Effector memory CD8-positive, alpha-beta T cell (primary cell): ENCODE measurements around the gene TBX3.

Experiments
- ATAC-seq: fragments of 150-1000 bp; cut with Tn5 transposase; replicated peaks from 2 replicates; pipeline ENCODE4 v1.10.0; 2021; ENCODE audit warnings: mild to moderate bottlenecking, moderate library complexity
- DNase-seq, 3 experiments: peaks; one replicate each; pipeline ENCODE4 v3.0.0; 2021
- H3K27ac Mint-ChIP-seq, 2 donors: one replicate each; pipeline ENCODE4 v1.8.0; 2022; ENCODE audit warnings: mild to moderate bottlenecking in 2 of 2, mixed read lengths in 2 of 2, moderate library complexity in 2 of 2
- H3K27me3 Mint-ChIP-seq, 2 donors: one replicate each; pipeline ENCODE4 v1.8.0; 2022; ENCODE audit warnings: mixed read lengths in 2 of 2
- H3K36me3 Mint-ChIP-seq: one replicate; pipeline ENCODE4 v1.8.0; 2022; ENCODE audit warnings: mild to moderate bottlenecking, moderate library complexity, mixed read lengths; ENCODE audit not compliant: insufficient read depth
- H3K4me1 Mint-ChIP-seq, 2 donors: one replicate each; pipeline ENCODE4 v1.8.0; 2022; ENCODE audit warnings: low read depth in 2 of 2, mixed read lengths in 2 of 2
- H3K4me3 Mint-ChIP-seq, 2 donors: one replicate each; pipeline ENCODE4 v1.8.0; 2022; ENCODE audit warnings: mild to moderate bottlenecking in 2 of 2, mixed read lengths in 2 of 2, moderate library complexity in 2 of 2
- H3K9me3 Mint-ChIP-seq, 2 donors: one replicate each; pipeline ENCODE4 v1.8.0; 2022; ENCODE audit warnings: mixed read lengths in 2 of 2

Gene TBX3

DNA sequence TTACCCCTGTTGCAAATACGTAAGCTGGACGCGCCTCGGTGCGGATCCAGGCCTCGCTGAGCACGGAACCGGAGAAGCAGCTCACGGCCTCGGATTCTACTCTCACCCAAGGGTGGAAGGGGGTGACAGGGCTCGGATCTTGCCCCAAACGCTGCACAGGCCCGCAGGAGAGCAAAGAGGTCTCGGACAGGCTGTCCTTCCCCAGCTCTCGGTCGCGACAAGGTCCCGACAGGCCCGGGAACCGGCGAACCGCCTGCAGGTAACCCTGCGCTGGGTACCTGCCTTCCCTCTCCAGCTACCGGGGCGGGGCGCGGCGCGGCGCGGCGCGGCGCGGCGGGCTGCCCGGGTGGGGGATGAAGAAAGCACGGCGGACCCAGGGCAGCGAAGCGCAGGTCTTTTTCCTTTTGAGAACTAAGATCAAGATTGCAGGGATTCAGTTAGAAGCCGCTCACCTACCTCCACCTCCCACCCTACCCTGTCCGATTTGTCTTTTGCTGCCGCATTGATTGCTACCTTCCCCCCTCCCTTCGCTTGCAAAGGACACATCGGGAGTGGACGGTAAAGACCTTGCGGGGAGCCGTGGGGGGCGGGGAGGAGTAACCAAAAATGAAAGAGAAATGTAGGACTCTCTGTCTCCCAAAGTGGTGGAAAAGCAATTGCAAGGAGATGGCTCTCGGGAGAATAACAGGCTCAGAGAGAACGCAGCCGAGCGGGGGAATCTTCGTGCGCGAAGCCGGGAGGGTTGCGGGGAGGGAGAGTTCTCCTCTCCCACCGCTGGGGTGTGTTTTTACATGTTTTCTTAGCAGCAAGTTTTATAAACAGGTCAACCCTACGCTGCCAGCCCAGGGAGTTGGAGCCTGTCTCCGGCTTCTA is 8.4 kb upstream of the TBX3 start:
- no peak overlapping the region for H3K4me3 Mint-ChIP-seq
- peaks cover 93 to 99% of the 10 kb centered on the region in 2 donors for H3K27me3 Mint-ChIP-seq
- no peaks in the 10 kb centered on the region for H3K9me3 Mint-ChIP-seq
- ATAC-seq (no peak), DNase-seq (no peak)
- no peak overlapping the region for H3K27ac Mint-ChIP-seq
- H3K36me3 Mint-ChIP-seq: peaks cover 3% of the 10 kb centered on the region
- no peaks in the 10 kb centered on the region for H3K4me1 Mint-ChIP-seq

DNA sequence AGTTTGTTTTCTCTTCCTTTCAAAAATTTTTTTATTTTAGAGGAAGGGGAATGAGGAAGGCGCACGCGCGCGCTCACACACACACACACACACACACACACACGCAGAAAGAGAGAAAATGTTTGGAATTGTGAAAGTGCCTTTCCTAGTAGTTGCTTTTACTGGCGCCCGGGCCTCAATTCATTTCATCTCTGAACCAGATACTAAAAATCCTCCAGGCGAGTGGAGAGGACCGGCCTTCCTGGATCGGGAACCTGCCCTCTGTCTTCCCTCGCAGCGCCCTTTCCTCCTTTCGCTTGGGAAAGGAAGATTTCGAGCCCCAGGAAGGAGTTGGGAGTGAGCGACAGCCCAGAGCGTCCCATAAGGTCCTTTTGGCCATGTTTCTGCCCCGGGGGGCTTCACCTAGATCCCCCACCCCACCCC is 7.8 kb upstream of the TBX3 start:
- peaks cover 91 to 99% of the 10 kb centered on the region in 2 donors for H3K27me3 Mint-ChIP-seq
- H3K4me1 Mint-ChIP-seq: peaks cover 0 to under 1% of the 10 kb centered on the region in 2 donors
- no peak overlapping the region for H3K27ac Mint-ChIP-seq
- H3K4me3 Mint-ChIP-seq: no peak overlapping the region
- DNase-seq (no peak), ATAC-seq (no peak)
- no peaks in the 10 kb centered on the region for H3K9me3 Mint-ChIP-seq
- H3K36me3 Mint-ChIP-seq: peaks cover 2% of the 10 kb centered on the region

DNA sequence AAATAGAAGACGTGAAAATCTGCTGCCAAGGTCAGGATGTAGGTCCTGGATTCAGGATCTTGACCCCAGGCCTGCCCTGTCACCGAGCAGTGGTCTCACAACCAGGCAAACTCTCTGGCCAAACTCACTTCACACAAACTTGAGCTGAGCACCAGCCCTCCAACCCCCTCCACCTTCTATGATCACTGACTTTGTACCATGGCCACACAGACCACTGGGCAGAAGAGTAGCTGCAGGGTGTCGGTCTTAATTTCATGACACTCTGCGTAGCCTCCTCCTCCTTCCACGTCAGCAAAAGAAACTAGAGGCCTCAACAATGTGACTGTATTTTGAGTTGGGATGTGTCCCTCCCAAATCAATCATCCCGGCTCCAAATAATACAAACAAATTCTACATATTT is 7.2 kb upstream of the TBX3 start:
- Mint-ChIP-seq H3K4me1 (peaks cover 0 to 2% of the 10 kb centered on the region in 2 donors), H3K4me3 (no peak overlapping the region), H3K27me3 (peaks cover 91 to 99% of the 10 kb centered on the region in 2 donors), H3K36me3 (no peaks in the 10 kb centered on the region), H3K27ac (no peak overlapping the region), H3K9me3 (no peaks in the 10 kb centered on the region)
- ATAC-seq (no peak), DNase-seq (no peak)

DNA sequence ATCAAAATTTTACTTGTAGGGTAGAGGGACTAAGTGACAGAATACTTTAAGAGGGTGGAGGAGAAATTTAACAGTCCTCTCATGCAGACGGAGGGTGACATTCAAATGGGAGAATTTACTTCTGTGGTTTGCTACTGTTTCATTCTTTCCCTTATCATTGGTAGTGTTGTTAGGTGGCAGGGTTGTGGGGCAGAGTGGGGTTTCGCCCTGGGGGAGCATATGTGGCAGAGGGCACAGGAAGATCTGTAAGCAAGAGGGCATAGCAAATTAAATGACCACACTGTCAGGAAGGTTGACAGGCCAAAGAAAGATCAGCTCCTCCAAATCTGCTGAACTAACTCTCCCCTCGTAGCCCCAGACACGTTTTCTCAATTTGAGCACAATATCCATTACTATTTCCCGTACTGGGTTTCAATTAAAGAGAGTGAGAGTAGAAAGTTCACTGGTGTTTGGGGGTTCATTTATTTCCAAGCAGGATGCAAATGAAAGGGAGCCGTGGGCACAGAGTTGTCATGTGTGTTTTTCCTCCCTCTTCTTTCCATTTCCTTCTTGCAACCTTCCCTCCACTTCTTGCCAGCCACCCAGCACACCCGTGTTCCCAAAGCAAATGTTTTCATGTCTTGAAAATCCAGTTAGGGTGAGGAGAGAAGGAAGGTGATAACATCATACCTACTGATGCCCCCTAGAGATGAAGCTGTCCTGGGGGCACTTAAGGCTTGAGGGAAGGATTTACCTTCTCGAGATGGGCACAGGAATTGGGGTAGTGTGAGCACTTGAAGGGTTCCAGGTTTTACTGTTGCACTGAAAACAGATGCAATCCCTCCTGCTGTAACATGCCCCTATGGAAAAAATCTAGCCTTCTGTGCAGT is 6.5 kb upstream of the TBX3 start:
- H3K27ac Mint-ChIP-seq: no peak overlapping the region
- peaks cover 91 to 99% of the 10 kb centered on the region in 2 donors for H3K27me3 Mint-ChIP-seq
- H3K4me1 Mint-ChIP-seq: peaks cover 0 to 4% of the 10 kb centered on the region in 2 donors
- DNase-seq (no peak), ATAC-seq (no peak)
- H3K4me3 Mint-ChIP-seq: no peak overlapping the region
- H3K36me3 Mint-ChIP-seq: no peaks in the 10 kb centered on the region
- no peaks in the 10 kb centered on the region for H3K9me3 Mint-ChIP-seq

DNA sequence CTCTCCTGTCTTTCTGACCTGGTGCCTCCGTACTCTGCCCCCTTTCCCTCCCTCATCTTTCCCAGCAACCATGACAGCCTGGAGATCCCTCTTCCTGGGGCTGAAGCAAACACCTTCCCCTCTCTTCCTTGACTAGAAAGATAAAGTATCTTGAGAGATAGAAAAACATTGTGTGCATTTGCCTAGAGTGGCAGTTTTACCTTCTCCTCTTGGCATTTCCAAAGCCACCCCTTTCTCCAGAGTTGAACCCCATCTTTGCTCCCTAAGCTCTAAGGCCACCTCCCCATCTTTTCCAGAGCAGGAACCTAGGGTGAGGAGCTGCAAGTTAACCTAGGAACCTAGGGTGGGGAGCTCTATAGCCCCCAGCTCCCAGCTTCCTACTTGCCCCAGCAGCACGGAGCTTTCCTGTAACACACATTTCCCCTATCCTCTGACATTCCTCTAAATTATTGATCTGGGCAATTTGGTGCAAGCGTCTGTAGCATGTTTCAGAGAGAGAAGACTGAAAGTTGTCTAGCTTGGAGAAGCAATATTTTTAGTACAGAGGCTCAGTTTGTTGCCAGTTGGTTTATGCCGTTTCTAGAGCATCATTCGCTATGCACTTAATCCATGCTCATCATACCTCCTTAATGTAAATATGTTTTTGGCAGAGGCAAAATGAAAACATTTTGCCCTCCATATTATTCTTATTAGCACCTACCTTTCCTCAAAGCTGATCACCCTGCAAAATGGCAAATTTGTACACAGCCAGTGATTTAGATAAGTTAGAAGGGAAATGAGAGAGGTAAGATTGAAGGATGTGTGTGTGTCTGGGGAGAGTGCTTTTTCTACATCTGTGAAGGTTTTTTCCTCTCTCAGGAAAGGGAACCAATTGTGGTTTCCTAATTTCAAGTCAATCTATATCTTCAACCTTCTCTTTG is 5.4 kb upstream of the TBX3 start:
- Mint-ChIP-seq H3K27me3 (peaks cover 88 to 99% of the 10 kb centered on the region in 2 donors), H3K36me3 (no peaks in the 10 kb centered on the region), H3K4me1 (peaks cover 0 to 4% of the 10 kb centered on the region in 2 donors), H3K27ac (no peak overlapping the region), H3K4me3 (no peak overlapping the region), H3K9me3 (no peaks in the 10 kb centered on the region)
- no peak for ATAC-seq
- no peak for DNase-seq

DNA sequence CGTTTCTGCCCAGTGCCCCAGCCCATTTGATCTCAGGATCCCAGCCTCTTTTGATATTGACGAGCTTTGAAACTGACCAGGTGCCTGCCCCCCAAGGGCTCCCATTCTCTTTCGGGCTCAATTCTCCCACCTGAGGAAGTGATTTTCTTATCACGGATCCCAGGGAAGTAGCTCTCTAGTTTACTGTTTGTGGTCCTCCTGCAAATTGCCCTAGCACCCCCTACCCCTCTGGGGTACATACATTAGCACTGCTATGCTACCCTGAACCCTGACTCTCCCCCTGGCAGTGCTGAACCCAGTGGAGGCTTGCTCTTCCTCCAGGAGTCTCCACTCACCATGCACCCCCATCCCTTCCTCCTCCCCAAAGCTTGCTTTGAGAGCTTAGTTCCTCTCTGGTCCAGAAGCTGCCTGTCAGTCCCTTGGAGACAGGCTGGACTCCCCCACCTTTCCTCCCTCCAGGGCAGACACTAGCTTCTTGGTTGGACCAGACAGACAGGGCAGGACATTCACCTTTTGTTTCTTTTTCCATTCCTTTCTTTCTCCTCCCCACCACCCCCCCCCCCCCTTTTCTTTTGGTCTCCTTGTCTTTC is 4.4 kb upstream of the TBX3 start:
- Mint-ChIP-seq H3K4me3 (no peak overlapping the region), H3K27me3 (peaks cover 88 to 99% of the 10 kb centered on the region in 2 donors), H3K9me3 (no peaks in the 10 kb centered on the region), H3K4me1 (peaks cover 4 to 14% of the 10 kb centered on the region in 2 donors), H3K27ac (no peak overlapping the region), H3K36me3 (no peaks in the 10 kb centered on the region)
- ATAC-seq (no peak), DNase-seq (no peak)

DNA sequence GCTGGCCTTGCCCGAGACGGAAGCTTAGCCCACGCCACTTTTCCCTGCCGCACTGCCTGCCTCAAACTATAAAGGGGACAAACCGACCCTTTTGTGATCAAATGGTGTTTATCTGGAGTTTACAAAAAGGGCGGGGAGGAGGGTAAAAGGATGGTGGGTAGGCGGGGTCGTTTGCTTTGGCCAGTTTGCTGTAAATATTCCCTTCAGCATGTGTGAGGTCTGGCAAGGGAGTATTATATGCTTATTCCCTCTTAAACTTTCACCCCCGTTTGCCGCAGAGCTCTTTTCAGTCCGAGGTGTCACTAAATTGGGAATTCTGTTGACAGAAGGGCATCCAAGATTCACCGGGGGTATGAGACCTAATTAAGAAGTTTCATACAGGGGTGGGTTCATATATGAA is 3.8 kb upstream of the TBX3 start:
- H3K4me1 Mint-ChIP-seq: peaks cover 4 to 15% of the 10 kb centered on the region in 2 donors
- H3K27ac Mint-ChIP-seq: no peak overlapping the region
- ATAC-seq (no peak), DNase-seq (no peak)
- no peak overlapping the region for H3K4me3 Mint-ChIP-seq
- no peaks in the 10 kb centered on the region for H3K9me3 Mint-ChIP-seq
- H3K27me3 Mint-ChIP-seq: peaks cover 88 to 99% of the 10 kb centered on the region in 2 donors
- no peaks in the 10 kb centered on the region for H3K36me3 Mint-ChIP-seq

DNA sequence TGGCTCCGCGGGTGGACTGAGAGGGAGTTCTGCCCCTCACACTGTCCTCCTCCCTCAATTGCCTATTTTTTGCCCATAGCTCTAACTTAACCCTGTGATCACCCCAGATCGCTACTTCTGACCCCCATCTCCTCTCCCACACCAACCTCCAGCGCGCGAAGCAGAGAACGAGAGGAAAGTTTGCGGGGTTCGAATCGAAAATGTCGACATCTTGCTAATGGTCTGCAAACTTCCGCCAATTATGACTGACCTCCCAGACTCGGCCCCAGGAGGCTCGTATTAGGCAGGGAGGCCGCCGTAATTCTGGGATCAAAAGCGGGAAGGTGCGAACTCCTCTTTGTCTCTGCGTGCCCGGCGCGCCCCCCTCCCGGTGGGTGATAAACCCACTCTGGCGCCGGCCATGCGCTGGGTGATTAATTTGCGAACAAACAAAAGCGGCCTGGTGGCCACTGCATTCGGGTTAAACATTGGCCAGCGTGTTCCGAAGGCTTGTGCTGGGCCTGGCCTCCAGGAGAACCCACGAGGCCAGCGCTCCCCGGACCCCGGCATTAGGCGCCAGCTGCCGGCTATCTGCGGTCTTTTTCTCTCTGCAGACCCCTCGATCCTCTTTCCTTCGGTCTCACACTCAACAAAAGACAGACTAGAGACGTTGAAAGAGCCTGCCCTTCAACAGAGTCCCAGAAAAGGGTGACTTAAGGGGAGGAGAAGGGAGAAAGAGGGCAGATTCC is 3.0 kb upstream of the TBX3 start:
- Mint-ChIP-seq H3K27me3 (peaks cover 91 to 99% of the 10 kb centered on the region in 2 donors), H3K9me3 (no peaks in the 10 kb centered on the region), H3K4me1 (peaks cover 4 to 15% of the 10 kb centered on the region in 2 donors), H3K36me3 (no peaks in the 10 kb centered on the region), H3K4me3 (peak overlapping the region in 1 of 2 donors; percentile 4), H3K27ac (no peak overlapping the region)
- ATAC-seq (no peak), DNase-seq (no peak)

DNA sequence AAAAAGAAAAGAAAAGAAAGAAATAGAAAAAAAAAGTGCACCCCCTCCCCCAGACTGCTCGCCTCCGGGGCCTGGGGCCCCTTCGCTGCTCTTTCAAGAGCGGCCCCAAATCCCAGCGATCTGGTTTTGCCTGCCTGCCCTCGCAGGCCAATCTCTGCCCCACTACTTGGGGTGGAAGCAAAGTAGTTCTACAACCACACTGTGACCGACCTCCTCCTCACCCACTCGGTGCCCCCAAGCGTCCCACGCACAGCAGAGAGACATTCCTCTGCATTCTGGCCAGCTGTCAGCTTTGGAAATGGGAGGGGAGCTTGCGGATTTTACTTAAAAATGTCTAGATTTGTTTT is 2.4 kb upstream of the TBX3 start:
- Mint-ChIP-seq H3K36me3 (no peaks in the 10 kb centered on the region), H3K27ac (no peak overlapping the region), H3K27me3 (peaks cover 91 to 99% of the 10 kb centered on the region in 2 donors), H3K9me3 (no peaks in the 10 kb centered on the region), H3K4me3 (no peak overlapping the region), H3K4me1 (peaks cover 4 to 15% of the 10 kb centered on the region in 2 donors)
- ATAC-seq: no peak
- no peak for DNase-seq

DNA sequence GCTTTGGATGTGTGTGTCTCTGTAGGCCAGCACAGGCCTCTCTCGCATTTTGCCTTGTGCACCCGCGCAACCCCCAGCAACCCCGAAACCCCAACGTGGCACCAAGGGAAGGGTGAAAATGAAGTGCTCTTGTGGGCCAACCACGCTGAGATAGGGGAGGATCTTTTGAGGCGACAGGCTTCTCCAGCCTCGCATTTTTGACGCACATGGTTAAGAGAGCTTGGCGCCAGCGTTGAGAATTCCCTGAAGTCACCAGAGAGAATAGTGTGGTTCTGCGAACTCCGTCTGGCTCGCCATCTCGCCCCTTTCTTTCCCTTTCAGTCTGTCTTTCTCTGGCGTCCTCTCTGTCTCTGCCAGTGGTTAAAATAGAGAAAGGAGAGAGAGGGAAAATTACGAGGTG is 1.9 kb upstream of the TBX3 start:
- ATAC-seq: no peak
- Mint-ChIP-seq H3K27ac (no peak overlapping the region), H3K4me1 (peaks cover 5 to 16% of the 10 kb centered on the region in 2 donors), H3K27me3 (peaks cover 87 to 99% of the 10 kb centered on the region in 2 donors), H3K4me3 (peak overlapping the region in 1 of 2 donors; percentile 34), H3K36me3 (no peaks in the 10 kb centered on the region), H3K9me3 (no peaks in the 10 kb centered on the region)
- no peak for DNase-seq

DNA sequence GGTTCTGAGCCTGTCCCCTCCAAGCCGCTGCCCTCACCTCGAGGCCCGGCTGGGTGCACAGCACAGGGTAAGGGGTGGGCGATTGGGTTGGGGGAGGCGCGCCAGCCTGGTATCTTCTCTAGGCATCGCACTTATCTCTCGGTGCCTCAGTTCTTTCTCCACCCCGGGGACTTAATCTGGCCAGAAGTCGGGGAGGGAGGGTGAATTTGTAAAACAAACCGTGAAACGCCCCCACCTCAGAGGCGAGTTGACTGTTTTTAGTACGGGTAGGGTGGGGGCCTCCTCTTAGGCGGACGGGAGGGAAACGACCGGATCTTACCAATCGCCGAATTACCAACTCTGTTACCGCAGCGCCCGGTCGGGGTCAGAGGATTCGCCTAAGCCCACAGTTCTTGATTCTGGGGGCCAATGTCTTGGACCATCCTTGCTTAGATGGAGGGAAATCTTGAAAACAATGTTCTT is 1.4 kb upstream of the TBX3 start:
- H3K27ac Mint-ChIP-seq: no peak overlapping the region
- DNase-seq: no peak
- H3K4me3 Mint-ChIP-seq: peak overlapping the region in 1 of 2 donors; percentile 34
- H3K27me3 Mint-ChIP-seq: peaks cover 87 to 99% of the 10 kb centered on the region in 2 donors
- H3K4me1 Mint-ChIP-seq: peaks cover 9 to 19% of the 10 kb centered on the region in 2 donors
- no peaks in the 10 kb centered on the region for H3K36me3 Mint-ChIP-seq
- H3K9me3 Mint-ChIP-seq: no peaks in the 10 kb centered on the region
- no peak for ATAC-seq

DNA sequence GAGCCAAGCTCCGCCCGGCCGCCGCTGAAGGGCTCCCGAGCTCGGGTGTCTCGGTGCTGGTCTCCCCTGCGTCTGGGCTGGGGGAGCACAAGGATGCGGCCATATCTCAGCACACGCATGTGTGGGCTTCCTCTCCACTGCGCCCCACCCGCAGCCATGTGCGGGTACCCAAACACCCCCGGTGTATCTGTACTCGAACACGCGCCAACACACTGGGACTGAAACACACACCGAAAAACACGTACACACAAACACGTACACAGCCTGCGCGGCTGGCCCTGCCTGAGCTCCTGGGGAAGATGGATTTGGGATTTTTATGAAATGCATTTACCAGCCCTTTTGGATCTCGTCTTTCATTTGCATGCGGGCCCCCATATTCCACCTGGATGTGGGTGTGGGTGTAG is 897 bp upstream of the TBX3 start:
- H3K4me3 Mint-ChIP-seq: peak overlapping the region in 1 of 2 donors; percentile 34
- no peak overlapping the region for H3K27ac Mint-ChIP-seq
- peaks cover 9 to 19% of the 10 kb centered on the region in 2 donors for H3K4me1 Mint-ChIP-seq
- no peaks in the 10 kb centered on the region for H3K9me3 Mint-ChIP-seq
- no peak for ATAC-seq
- H3K36me3 Mint-ChIP-seq: no peaks in the 10 kb centered on the region
- DNase-seq: no peak
- H3K27me3 Mint-ChIP-seq: peaks cover 87 to 99% of the 10 kb centered on the region in 2 donors
